ENCODE data around the gene COQ9. TPM values are rescaled to one million over a fixed set of nuclear protein-coding genes. Genes with fewer than 3 reads are reported as not detected.

The COQ9 gene
- total RNA-seq, 4 donors from 2014 or later = 113 to 154 (median 148) TPM

GRCh38 chr16:57470711-57471110, 23.4 kb downstream of the COQ9 start:
- Histone ChIP-seq H3K36me3 (peaks cover 0 to 29% (median 12%) of the 10 kb centered on the region in 4 donors), H3K4me1 (peaks cover 11 to 27% (median 20%) of the 10 kb centered on the region in 4 donors), H3K9me3 (no peaks in the 10 kb centered on the region), H3K4me3 (no peak overlapping the region), H3K27ac (peak overlapping the region; percentile 30 to 67 (median 52)), H3K27me3 (no peaks in the 10 kb centered on the region)
- intact Hi-C loops (cut with DNase I; ENCODE audit: low total_unique reads) = no loop called here
- peak; percentile 78 for DNase-seq
- no peak for TF ChIP-seq POLR2A (IDR thresholded peaks at IDR 0.05)
- no peak for TF ChIP-seq CTCF (IDR thresholded peaks at IDR 0.05)
- peak in 2 of 3 donors; percentile 39 to 48 for TF ChIP-seq POLR2AphosphoS5 (IDR thresholded peaks at IDR 0.05)
- 30 to 35% methylated on average over 2 to 6 of the region's 6 CpGs for WGBS, 2 donors (ENCODE audit: low coverage in 1 of 2)
- in situ Hi-C loops (cut with MboI; ENCODE audit: low pct_ligation_motif_present in 1 of 4, low pct_unique_long_range_greater_than_20kb in 1 of 4, low sequenced_read_pairs in 3 of 4) = no loop called here

- no peaks in the 10 kb centered on the region for H3K9me3 ChIP-seq
- H3K27me3 ChIP-seq = no peaks in the 10 kb centered on the region
- H3K27ac ChIP-seq = peak overlapping the region; percentile 30 to 67 (median 52)
- DNase-seq = no peak
- intact Hi-C loops (cut with DNase I; ENCODE audit: low total_unique reads) = no loop called here
- H3K36me3 ChIP-seq = peaks cover 0 to 24% (median 11%) of the 10 kb centered on the region in 4 donors
- 100% methylated on average over 1 of the region's 1 CpG; no CpG with 5 or more reads in 1 of the 2 donors for WGBS, 2 donors (ENCODE audit: low coverage in 1 of 2)
- peaks cover 11 to 31% (median 20%) of the 10 kb centered on the region in 4 donors for H3K4me1 ChIP-seq
- TF ChIP-seq EP300 (IDR thresholded peaks at IDR 0.05; ENCODE audit: low read depth) = no peak
- TF ChIP-seq POLR2AphosphoS5 (IDR thresholded peaks at IDR 0.05) = no peak
- no peak for TF ChIP-seq POLR2A (IDR thresholded peaks at IDR 0.05)
- TF ChIP-seq CTCF (IDR thresholded peaks at IDR 0.05) = no peak
- in situ Hi-C loops (cut with MboI; ENCODE audit: low pct_ligation_motif_present in 1 of 4, low pct_unique_long_range_greater_than_20kb in 1 of 4, low sequenced_read_pairs in 3 of 4) = no loop called here
- no peak overlapping the region for H3K4me3 ChIP-seq
Observed at GRCh38 chr16:57471209-57471608, 23.9 kb downstream of the COQ9 start.

GRCh38 chr16:57471852-57472664, 24.8 kb downstream of the COQ9 start:
- H3K4me1 ChIP-seq = peaks cover 11 to 32% (median 22%) of the 10 kb centered on the region in 4 donors

GRCh38 chr16:57472665-57473060, 25.4 kb downstream of the COQ9 start:
- H3K36me3 ChIP-seq = peaks cover 0 to 19% (median 9%) of the 10 kb centered on the region in 4 donors
- H3K9me3 ChIP-seq = no peaks in the 10 kb centered on the region
- H3K27ac ChIP-seq = peak overlapping the region; percentile 22 to 67 (median 52)
- in situ Hi-C loops (cut with MboI; ENCODE audit: low pct_ligation_motif_present in 1 of 4, low pct_unique_long_range_greater_than_20kb in 1 of 4, low sequenced_read_pairs in 3 of 4) (no loop called here), intact Hi-C loops (cut with DNase I; ENCODE audit: low total_unique reads) (no loop called here)
- no peak for DNase-seq
- no peak overlapping the region for H3K4me3 ChIP-seq
- H3K4me1 ChIP-seq = peaks cover 11 to 32% (median 23%) of the 10 kb centered on the region in 4 donors
- WGBS, 2 donors (ENCODE audit: low coverage in 1 of 2) = 56% methylated on average over 4 of the region's 4 CpGs; no CpG with 5 or more reads in 1 of the 2 donors
- TF ChIP-seq CTCF (IDR thresholded peaks at IDR 0.05) (no peak), POLR2AphosphoS5 (IDR thresholded peaks at IDR 0.05) (no peak), EP300 (IDR thresholded peaks at IDR 0.05; ENCODE audit: low read depth) (no peak), POLR2A (IDR thresholded peaks at IDR 0.05) (no peak)
- H3K27me3 ChIP-seq = no peaks in the 10 kb centered on the region

More at GRCh38 chr16:57471852-57472664, 24.8 kb downstream of the COQ9 start:
- Histone ChIP-seq H3K27ac (peak overlapping the region; percentile 30 to 67 (median 52)), H3K9me3 (no peaks in the 10 kb centered on the region), H3K36me3 (peaks cover 0 to 19% (median 9%) of the 10 kb centered on the region in 4 donors), H3K4me3 (no peak overlapping the region), H3K27me3 (no peaks in the 10 kb centered on the region)
- in situ Hi-C loops (cut with MboI; ENCODE audit: low pct_ligation_motif_present in 1 of 4, low pct_unique_long_range_greater_than_20kb in 1 of 4, low sequenced_read_pairs in 3 of 4) = no loop called here
- TF ChIP-seq POLR2A (IDR thresholded peaks at IDR 0.05) (no peak), POLR2AphosphoS5 (IDR thresholded peaks at IDR 0.05) (peak in 1 of 3 donors; percentile 23)
- peak; percentile 69 for DNase-seq
- intact Hi-C loops (cut with DNase I; ENCODE audit: low total_unique reads) = no loop called here
- 53 to 69% methylated on average over 6 to 10 of the region's 10 CpGs for WGBS, 2 donors (ENCODE audit: low coverage in 1 of 2)

Measured in transverse colon (tissue), 4 donors.